Left cardiac atrium (tissue), 4 donors: ENCODE measurements around the gene BSN. TPM values are rescaled to one million over a fixed set of nuclear protein-coding genes. Genes with fewer than 3 reads are reported as not detected.
A peak's percentile ranks its signal among the peaks of the same experiment; 100 is the strongest.

Experiments
- ATAC-seq, 2 donors: fragments of 200-7000 bp; cut with Tn5 transposase; one replicate each; pipeline ENCODE4 v1.9.1; 2020; ENCODE audit warnings: mild to moderate bottlenecking in 2 of 2, moderate library complexity in 2 of 2
- DNase-seq: peaks from one replicate; pipeline ENCODE4 v3.0.0-alpha.2; 2020
- intact Hi-C, 2 donors: fragments of 100-400 bp; cut with DNase I; formaldehyde crosslinking; loops; one replicate each; pipeline versions ENCODE4 v1.14.1 to v1.15.1; 2022 to 2023
- total RNA-seq, 2 donors: library from RNA; stranded (reverse); fragmentation: NEBNext Ultra II Directional; extraction: Animal tissue kit (Norgen Biotek cat#: 25700); gene quantifications; one replicate each; pipeline ENCODE4 v1.2.1, GENCODE V29; 2021
- donor health status: DM: no; HTN: yes; CAD: no.
- donor health status: DM: no; HTN: yes; CAD: no; lungs with severe emphysema.
- donor health status: DM: yes; HTN: yes; CAD: no.
- donor health status: Dilated cardiomyopathy.

BSN gene
- total RNA-seq, 2 donors from 2014 or later, result 0.27 to 0.39 TPM

- ATAC-seq, result no peak
- no peak for DNase-seq
- intact Hi-C loops, result no loop called here
Measured at GRCh38 chr3:49533031-49533430, 21.2 kb upstream of the BSN start.

GRCh38 chr3:49533786-49534519 is 20.3 kb upstream of the BSN start:
- DNase-seq (no peak), ATAC-seq (no peak)
- intact Hi-C loops, result no loop called here

GRCh38 chr3:49534581-49535441 is 19.5 kb upstream of the BSN start:
- DNase-seq (no peak), ATAC-seq (no peak)
- intact Hi-C loops, result no loop called here

GRCh38 chr3:49535971-49536874 is 18.1 kb upstream of the BSN start:
- no peak for DNase-seq
- ATAC-seq, result no peak
- intact Hi-C loops, result no loop called here

- intact Hi-C loops, result no loop called here
- ATAC-seq (no peak), DNase-seq (no peak)
Measured at GRCh38 chr3:49536875-49537533, 17.3 kb upstream of the BSN start.

GRCh38 chr3:49539659-49540560 is 14.4 kb upstream of the BSN start:
- peak; percentile 96 to 98 for ATAC-seq
- intact Hi-C loops, result loop anchor here (1.0 to 5.0 kb wide), 2 partner anchors 127 to 131 kb away; no protein-coding TSS in a partner anchor
- peak; percentile 95 for DNase-seq

GRCh38 chr3:49552087-49552486 is 2.2 kb upstream of the BSN start:
- intact Hi-C loops, result no loop called here
- DNase-seq (no peak), ATAC-seq (no peak)

- no peak for ATAC-seq
- DNase-seq, result no peak
- intact Hi-C loops, result no loop called here
Measured at GRCh38 chr3:49553324-49553691, 969 bp upstream of the BSN start.

GRCh38 chr3:49554633-49555265 is 472 bp downstream of the BSN start:
- intact Hi-C loops, result no loop called here
- peak; percentile 60 for DNase-seq
- ATAC-seq, result peak; percentile 60 to 70

- intact Hi-C loops, result no loop called here
- ATAC-seq, result no peak
- no peak for DNase-seq
Measured at GRCh38 chr3:49556500-49557275, 2.4 kb downstream of the BSN start.

GRCh38 chr3:49563040-49563578 is 8.8 kb downstream of the BSN start:
- intact Hi-C loops, result loop anchor here in 1 of 2 donors (10.0 kb wide), 1 partner anchor 62 kb away; no protein-coding TSS in a partner anchor
- DNase-seq (no peak), ATAC-seq (no peak)

GRCh38 chr3:49563766-49564165 is 9.5 kb downstream of the BSN start:
- intact Hi-C loops, result loop anchor here in 1 of 2 donors (10.0 kb wide), 1 partner anchor 61 kb away; no protein-coding TSS in a partner anchor
- no peak for ATAC-seq
- no peak for DNase-seq

- DNase-seq, result no peak
- no peak for ATAC-seq
- intact Hi-C loops, result loop anchor here in 1 of 2 donors (10.0 kb wide), 1 partner anchor 58 kb away; no protein-coding TSS in a partner anchor
Measured at GRCh38 chr3:49566312-49566711, 12.0 kb downstream of the BSN start.

- no peak for DNase-seq
- ATAC-seq, result no peak
- intact Hi-C loops, result loop anchor here in 1 of 2 donors (10.0 kb wide), 1 partner anchor 57 kb away; no protein-coding TSS in a partner anchor
Measured at GRCh38 chr3:49567406-49567805, 13.1 kb downstream of the BSN start.

GRCh38 chr3:49568965-49569364 is 14.7 kb downstream of the BSN start:
- intact Hi-C loops, result loop anchor here in 1 of 2 donors (10.0 kb wide), 1 partner anchor 56 kb away; no protein-coding TSS in a partner anchor

GRCh38 chr3:49570028-49570654 is 15.9 kb downstream of the BSN start:
- intact Hi-C loops, result no loop called here
- DNase-seq, result no peak
- no peak for ATAC-seq

More at GRCh38 chr3:49568965-49569364, 14.7 kb downstream of the BSN start:
- ATAC-seq, result no peak
- no peak for DNase-seq
